GM23338 (cell line): ENCODE measurements around the gene CGNL1.

Source experiments
- CREB1 ChIP-seq: fragments of 250-450 bp; sonication (Bioruptor Pico); IDR thresholded peaks from 2 replicates; pipeline ENCODE4 v1.5.0; 2020; ENCODE audit warnings: low read depth, mild to moderate bottlenecking, moderate library complexity
- CTCF ChIP-seq, 2 experiments: fragments of 200-600 bp in 1 of 2; sonication (generic) in 1 of 2; conservative IDR thresholded peaks; 2 replicates each; pipeline versions ENCODE4 v1.5.1 to v1.6.1; 2016 to 2017; ENCODE audit warnings: antibody characterized with exemption in 2 of 2, low read depth in 2 of 2, mild to moderate bottlenecking in 2 of 2, moderate library complexity in 1 of 2
- EZH2 ChIP-seq: fragments of 200-600 bp; sonication (generic); IDR thresholded peaks from one replicate; pipeline ENCODE4 v1.8.0; 2017; ENCODE audit warnings: antibody characterized with exemption, mild to moderate bottlenecking, low read depth; ENCODE audit not compliant: unreplicated experiment
- EZH2phosphoT487 ChIP-seq: fragments of 200-600 bp; sonication (generic); IDR thresholded peaks from one replicate; pipeline ENCODE4 v1.8.1; 2018; ENCODE audit warnings: antibody characterized with exemption; ENCODE audit not compliant: unreplicated experiment
- POLR2AphosphoS5 ChIP-seq: IDR thresholded peaks from 2 replicates; pipeline ENCODE4 v1.6.1; 2016; ENCODE audit warnings: antibody characterized with exemption, low read depth
- REST ChIP-seq: IDR thresholded peaks from one replicate; pipeline ENCODE4 v1.6.1; 2018; ENCODE audit warnings: antibody characterized with exemption; ENCODE audit not compliant: unreplicated experiment
- STAT1 ChIP-seq: IDR thresholded peaks from one replicate; pipeline ENCODE4 v1.6.1; 2016; ENCODE audit warnings: antibody characterized with exemption; ENCODE audit not compliant: unreplicated experiment

GRCh38 chr15:57353317-57353804 lies 22.9 kb upstream of the CGNL1 start:
- TF ChIP-seq CTCF (conservative IDR thresholded peaks at IDR 0.05; ENCODE audit: low read depth in 2 of 2), result no peak
- TF ChIP-seq CREB1 (CRISPR knock-in tag), result no peak
- TF ChIP-seq EZH2, result no peak
- no peak for TF ChIP-seq EZH2phosphoT487
- TF ChIP-seq POLR2AphosphoS5, result no peak
- TF ChIP-seq REST, result no peak
- TF ChIP-seq STAT1, result no peak
